MM.1S (cell line): ENCODE measurements around the gene ABCD1.

Experiments used
- CTCF ChIP-seq: fragments of 300-600 bp; sonication (generic); IDR thresholded peaks from 2 replicates; pipeline ENCODE4 v1.5.1; 2016; ENCODE audit warnings: antibody characterized with exemption, low read length, mixed read lengths
- EZH2 ChIP-seq: fragments of 300-600 bp; sonication (generic); optimal IDR thresholded peaks from 2 replicates; pipeline ENCODE3; 2017; ENCODE audit warnings: low read depth, mild to moderate bottlenecking, antibody characterized with exemption, low read length, mixed read lengths

GRCh38 chrX:153741446-153741845 lies 16.8 kb downstream of the ABCD1 start:
- TF ChIP-seq CTCF, result no peak
- no peak for TF ChIP-seq EZH2
